OCI-LY3 (cell line): ENCODE measurements around the gene NTN4.

Experiments used
- CTCF ChIP-seq: fragments of 200-600, 300-600 bp; sonication (generic); IDR thresholded peaks from 2 replicates; pipeline ENCODE4 v1.5.1; 2014; ENCODE audit warnings: antibody characterized with exemption, low read length, low read depth
- EZH2phosphoT487 ChIP-seq: fragments of 200-600 bp; shearing (Covaris generic); IDR thresholded peaks from 2 replicates; pipeline ENCODE4 v1.6.1; 2018; ENCODE audit warnings: antibody characterized with exemption, mixed run types, low read depth

GRCh38 chr12:95683418-95683817, 107.1 kb downstream of the NTN4 start:
- no peak for TF ChIP-seq CTCF
- no peak for TF ChIP-seq EZH2phosphoT487
